GM19468 (cell line): ENCODE measurements around the gene LDB2.
A peak's percentile ranks its signal among the peaks of the same experiment; 100 is the strongest.
"Not testable (repeated sequence)": the region's sequence is repeated elsewhere in the genome, so short reads cannot be mapped to it uniquely, and the experiment has no call there.

Experiments used
- ATAC-seq: cut with Tn5 transposase; IDR thresholded peaks from one replicate; pipeline ENCODE4 v1.9.1; 2021; ENCODE audit warnings: mild to moderate bottlenecking, moderate library complexity, moderate number of reproducible peaks; ENCODE audit not compliant: unreplicated experiment; ENCODE audit errors: extremely low read depth

Gene LDB2

GRCh38 chr4:16897991-16898827 is at the start of gene LDB2:
Gene LDB2, minus strand, starts transcription at chr4:16898645.
- no peak for ATAC-seq

- no peak for ATAC-seq
These were observed 44.0 kb upstream of the LDB2 start for GRCh38 chr4:16942491-16942890.

GRCh38 chr4:16939178-16939577 is 40.7 kb upstream of the LDB2 start:
- no peak for ATAC-seq

GRCh38 chr4:16938512-16939040 is 40.1 kb upstream of the LDB2 start:
- ATAC-seq, result no peak

- ATAC-seq, result no peak
These were observed 33.2 kb upstream of the LDB2 start for GRCh38 chr4:16931339-16932305.

GRCh38 chr4:16926214-16926613 is 27.8 kb upstream of the LDB2 start:
- ATAC-seq, result no peak

GRCh38 chr4:16918716-16919115 is 20.3 kb upstream of the LDB2 start:
- ATAC-seq, result not testable (repeated sequence)

- ATAC-seq, result peak; percentile 96
These were observed 18.4 kb upstream of the LDB2 start for GRCh38 chr4:16916719-16917337.

GRCh38 chr4:16916031-16916430 is 17.6 kb upstream of the LDB2 start:
- ATAC-seq, result no peak

- ATAC-seq, result no peak
These were observed 15.8 kb upstream of the LDB2 start for GRCh38 chr4:16914208-16914607.

- ATAC-seq, result no peak
These were observed 14.5 kb upstream of the LDB2 start for GRCh38 chr4:16912896-16913295.

GRCh38 chr4:16909281-16909680 is 10.8 kb upstream of the LDB2 start:
- no peak for ATAC-seq

- ATAC-seq, result no peak
These were observed 10.1 kb upstream of the LDB2 start for GRCh38 chr4:16908377-16909021.

- no peak for ATAC-seq
These were observed 1.9 kb upstream of the LDB2 start for GRCh38 chr4:16900325-16900724.

GRCh38 chr4:16896881-16897750 is 1.3 kb downstream of the LDB2 start:
- no peak for ATAC-seq

- ATAC-seq, result no peak
These were observed 4.0 kb downstream of the LDB2 start for GRCh38 chr4:16894406-16894805.

- ATAC-seq, result no peak
These were observed 5.2 kb downstream of the LDB2 start for GRCh38 chr4:16893141-16893651.

- ATAC-seq, result no peak
These were observed 7.8 kb downstream of the LDB2 start for GRCh38 chr4:16890651-16891050.

- ATAC-seq, result no peak
These were observed 8.5 kb downstream of the LDB2 start for GRCh38 chr4:16889945-16890344.
